Stimulated activated CD8-positive, alpha-beta memory T cell treated with anti-CD3 and anti-CD28 coated beads, Interleukin-2, amount 100 ng/mL, for 1 hour (primary cell): ENCODE data around the gene TIPRL.

Source experiments
- DNase-seq, 2 donors: peaks; one replicate each; pipeline ENCODE4 v3.0.0-alpha.2; 2020; ENCODE audit warnings: low read depth in 2 of 2

Gene TIPRL

DNA sequence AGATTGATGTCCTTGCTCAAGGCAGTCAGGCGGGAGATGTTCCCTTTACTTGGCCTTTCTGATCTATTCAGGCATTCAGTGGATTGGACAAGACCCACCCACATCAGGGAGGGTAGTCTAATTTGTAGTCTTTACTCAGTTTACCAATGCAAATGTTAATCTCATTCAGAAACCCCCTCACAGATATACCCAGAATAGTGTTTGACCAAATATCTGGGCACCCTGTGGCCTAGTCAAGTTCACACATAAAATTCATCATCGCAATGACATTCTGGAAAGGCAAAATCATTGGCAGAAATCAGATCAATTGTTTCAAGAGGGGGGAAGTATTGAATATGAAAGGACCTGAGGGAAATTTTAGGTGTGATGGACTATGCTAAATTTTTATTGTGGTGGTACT lies 34.6 kb downstream of the TIPRL start:
- no peak for DNase-seq

GRCh38 chr1:168216171-168216570 lies 37.4 kb downstream of the TIPRL start:
- DNase-seq = no peak

DNA sequence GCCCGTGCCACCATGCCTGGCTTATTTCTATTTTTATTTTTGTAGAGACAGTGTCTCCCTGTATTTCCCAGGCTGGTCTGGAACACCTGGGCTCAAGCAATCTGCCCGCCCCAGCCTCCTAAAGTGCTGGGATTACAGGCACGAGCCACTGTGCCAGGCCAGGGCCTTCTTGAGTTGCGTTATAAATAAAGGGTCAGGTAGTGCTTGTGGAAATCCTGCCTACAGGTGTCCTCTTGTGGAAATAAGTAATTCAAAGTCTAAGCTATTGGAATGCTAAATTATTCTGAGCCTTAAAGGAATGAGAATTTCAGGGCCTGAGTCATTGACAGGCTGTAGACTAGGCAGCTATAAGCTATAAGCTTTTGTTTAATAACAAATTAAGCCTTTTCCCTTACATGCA lies 38.9 kb downstream of the TIPRL start:
- no peak for DNase-seq

GRCh38 chr1:168218658-168219057 lies 39.9 kb downstream of the TIPRL start:
- DNase-seq = no peak

GRCh38 chr1:168220470-168220871 lies 41.7 kb downstream of the TIPRL start:
- no peak for DNase-seq

- DNase-seq = no peak
Measured at GRCh38 chr1:168221275-168221674, 42.5 kb downstream of the TIPRL start.

DNA sequence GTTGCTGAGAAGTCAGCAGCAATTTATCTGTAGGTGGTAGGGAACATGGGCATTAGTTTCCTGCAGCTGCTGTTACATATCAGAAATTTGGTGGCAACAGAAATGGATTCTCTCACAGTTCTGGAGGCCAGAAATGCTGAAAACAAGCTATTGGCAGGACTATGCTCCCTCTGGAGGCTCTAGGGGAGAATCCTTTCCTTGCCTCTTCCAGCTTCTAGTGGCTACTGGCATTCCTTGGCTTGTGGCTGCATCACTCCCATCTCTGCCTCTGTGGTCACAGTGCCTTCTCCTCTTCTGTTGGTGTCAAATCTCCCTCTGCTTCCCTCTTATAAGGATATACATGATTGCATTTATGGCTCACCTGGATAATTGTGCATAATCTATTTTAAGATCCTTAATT lies 44.5 kb downstream of the TIPRL start:
- no peak for DNase-seq

GRCh38 chr1:168223681-168224540 lies 45.1 kb downstream of the TIPRL start:
- DNase-seq = no peak

GRCh38 chr1:168224991-168225390 lies 46.2 kb downstream of the TIPRL start:
- no peak for DNase-seq

- peak; percentile 56 to 60 for DNase-seq
Measured at GRCh38 chr1:168225476-168226190, 46.9 kb downstream of the TIPRL start, which contains the start of gene SFT2D2. Gene SFT2D2 (plus strand): TSS chr1:168226004. CDS start chr1:168226080, 76 bp downstream.

- no peak for DNase-seq
Measured at GRCh38 chr1:168227620-168228019, 48.9 kb downstream of the TIPRL start.

DNA sequence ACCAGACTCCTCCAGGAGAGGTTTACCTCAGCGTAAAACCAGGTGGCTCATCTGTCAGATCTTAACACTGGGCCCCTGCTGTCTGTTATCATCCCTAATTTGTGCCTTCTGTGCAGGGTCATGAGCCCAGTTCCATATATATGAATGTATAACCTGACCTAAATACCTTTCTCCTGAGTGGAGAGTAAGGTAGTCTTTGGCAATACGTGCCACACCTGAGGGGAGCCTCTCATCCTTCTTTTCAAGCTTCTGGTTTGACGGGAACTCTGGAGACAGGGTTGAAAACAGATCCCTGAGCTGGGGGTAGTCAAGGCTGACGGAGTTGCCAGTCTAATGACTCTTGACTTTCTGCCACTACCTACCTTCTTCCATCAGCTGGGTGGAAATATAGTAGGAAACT lies 51.1 kb downstream of the TIPRL start:
- DNase-seq = no peak

DNA sequence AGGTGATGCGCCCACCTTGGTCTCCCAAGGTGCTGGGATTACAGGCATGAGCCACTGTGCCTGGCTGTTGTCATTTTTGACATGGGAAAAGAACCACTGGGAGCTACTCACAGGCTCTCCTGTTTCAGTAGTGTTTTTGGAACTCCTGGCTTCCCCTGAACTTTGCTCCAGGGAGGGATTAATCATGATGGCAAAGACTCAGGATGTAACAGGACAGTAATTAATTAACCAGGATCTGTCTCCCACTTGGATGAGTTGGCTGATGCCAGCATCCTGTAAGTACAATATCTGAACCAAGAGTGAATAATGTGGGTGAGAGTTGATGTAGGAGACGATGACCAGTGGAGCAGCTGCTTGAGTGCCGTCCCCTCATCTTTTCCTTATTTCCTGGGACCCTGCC lies 51.9 kb downstream of the TIPRL start:
- no peak for DNase-seq

DNA sequence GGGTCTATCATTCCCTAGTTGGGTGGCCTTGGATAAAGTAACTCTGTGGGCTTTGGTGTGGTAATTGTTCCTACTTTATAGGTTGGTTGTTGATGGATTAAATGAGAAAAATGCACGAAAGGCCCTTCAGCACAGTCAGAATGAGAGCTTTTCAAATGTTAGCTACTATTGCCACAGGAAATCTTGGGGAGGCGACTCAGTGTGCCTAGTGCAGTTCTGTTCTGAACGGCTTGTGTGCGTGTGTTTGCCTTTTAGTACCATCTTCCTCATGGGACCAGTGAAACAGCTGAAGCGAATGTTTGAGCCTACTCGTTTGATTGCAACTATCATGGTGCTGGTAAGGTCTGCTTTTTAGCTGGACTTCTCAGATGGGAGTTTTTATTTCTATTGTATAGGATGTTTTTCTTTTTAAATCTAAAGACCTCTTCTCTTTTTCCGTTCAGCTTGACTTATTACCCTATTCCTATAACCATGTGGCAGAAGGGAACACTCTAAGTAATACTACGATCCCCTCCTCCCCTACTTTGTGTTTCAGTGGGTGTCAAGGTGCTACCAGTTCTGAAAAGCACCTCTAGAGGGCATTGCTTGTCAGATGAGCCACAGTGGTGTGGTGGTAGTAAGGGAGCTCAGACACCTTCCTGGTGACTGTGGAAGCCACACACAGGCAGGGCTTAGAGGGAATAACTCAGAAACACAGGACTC lies 56.2 kb downstream of the TIPRL start:
- no peak for DNase-seq

DNA sequence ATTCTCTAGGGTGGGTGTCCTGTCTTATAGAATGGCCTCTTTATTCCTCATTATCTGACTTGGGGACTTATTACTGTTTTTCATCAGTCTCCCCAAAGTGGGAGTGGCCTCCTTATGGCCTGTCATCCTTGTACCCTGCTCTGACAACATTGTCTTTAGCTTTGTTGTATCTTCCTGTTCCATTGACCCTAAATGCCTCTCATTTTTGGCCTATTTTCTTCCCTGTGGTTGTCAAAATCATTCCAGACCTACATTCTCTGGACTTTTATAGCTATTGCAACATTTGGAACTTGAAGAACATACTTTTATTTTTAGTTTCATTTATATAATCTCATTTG lies 56.8 kb downstream of the TIPRL start:
- DNase-seq = no peak

- DNase-seq = no peak
Measured at GRCh38 chr1:168235937-168236336, 57.2 kb downstream of the TIPRL start.

DNA sequence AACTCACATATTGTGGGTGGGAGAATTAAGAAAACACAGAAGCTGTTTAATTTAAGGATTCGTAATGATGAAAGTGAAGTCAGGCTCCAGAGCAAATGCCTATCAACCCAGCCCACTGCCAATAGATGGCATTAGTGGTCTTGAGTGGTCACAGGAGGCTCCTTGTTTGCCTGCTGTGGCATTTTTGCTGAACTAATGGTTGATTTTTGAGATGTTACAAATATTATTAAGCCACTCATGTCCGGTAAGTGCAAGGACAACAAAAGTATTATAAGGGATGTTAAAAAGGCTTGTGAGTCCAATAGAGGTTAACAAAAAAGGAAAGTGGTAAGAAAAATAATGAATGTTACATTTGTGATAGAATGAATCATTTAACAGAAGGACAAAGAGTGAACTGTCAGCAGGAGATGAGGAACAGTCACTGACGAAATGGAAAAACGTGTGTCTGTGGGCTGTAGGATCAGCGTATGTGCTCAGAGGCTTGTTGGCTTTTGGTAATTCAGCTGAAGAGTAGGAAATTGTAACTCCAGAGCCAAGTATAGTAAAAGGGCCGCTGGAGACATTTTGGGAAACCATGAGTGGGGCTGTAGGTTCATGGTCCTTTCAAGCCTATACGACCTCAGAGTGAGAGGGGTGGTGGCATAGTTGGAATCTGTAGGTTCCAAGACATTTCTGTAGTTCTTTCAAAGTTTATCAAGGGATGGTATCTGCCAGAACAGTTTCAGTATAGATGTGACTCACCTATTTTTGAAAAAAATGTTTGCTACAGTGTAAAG lies 58.3 kb downstream of the TIPRL start:
- no peak for DNase-seq

DNA sequence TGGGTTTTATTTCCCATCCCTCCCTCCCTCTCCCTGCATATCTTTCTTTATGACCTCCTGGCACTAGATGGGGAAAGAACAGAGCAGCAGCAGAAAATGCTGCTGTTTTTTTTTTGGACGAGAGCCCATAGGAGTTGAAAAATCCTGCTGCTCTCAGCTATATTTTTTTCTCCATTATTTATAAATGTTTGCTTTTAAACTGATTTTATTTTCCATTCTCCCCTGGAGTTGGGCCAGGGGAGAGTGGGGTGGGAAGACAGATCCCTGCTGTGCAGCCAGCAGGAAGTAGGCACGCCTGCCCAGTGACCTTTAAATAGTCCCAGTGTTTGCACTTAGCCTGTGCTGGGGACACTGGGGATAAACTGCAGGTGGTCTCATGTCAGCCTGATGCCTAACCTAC lies 64.4 kb downstream of the TIPRL start:
- DNase-seq = no peak

GRCh38 chr1:168243636-168244212 lies 65.0 kb downstream of the TIPRL start:
- no peak for DNase-seq

DNA sequence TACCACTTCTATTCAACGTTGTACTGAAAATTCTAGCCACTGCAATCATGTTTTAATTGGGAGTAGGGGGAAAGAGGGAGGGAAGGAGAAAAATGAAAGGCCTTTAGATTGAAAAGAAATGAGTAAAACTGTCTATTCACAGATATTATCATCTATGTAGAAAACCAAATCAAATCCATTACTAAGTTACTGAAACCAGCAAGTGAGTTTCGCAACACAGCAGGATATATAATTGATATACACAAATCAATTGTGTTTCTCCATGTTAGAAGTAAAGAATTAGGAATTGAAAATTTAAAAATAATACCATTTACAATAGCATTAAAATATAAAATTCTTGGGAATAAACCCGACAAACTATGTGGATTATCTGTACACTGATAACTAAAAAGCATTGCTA lies 66.3 kb downstream of the TIPRL start:
- no peak for DNase-seq

DNA sequence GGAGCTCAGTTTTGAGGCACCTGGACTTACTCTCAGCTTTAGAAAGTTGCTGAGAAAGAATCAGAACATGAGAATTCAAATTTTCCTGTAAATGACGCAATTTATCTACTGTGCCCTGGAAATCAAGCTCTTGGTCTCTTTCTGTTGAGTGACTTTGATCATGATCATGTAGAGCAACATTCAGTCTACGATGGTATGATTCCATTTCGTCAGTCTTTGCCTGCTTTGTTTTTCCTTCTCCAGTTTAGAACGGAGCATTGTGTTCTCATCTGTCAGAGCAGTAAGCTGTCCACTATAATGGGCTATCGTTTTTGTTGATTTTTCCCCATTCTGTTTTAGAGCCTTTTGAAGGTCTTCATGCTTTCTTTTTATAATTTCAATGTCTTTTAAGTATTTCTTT lies 67.7 kb downstream of the TIPRL start:
- no peak for DNase-seq
